Myocyte (in vitro differentiated cells): ENCODE results near the gene DICER1. TPM values are rescaled to one million over a fixed set of nuclear protein-coding genes. Genes with fewer than 3 reads are reported as not detected.
"Not testable (repeated sequence)": the region's sequence is repeated elsewhere in the genome, so short reads cannot be mapped to it uniquely, and the experiment has no call there.

Experiments used
- DNase-seq: peaks from one replicate; pipeline ENCODE4 v3.0.0-alpha.2; 2012; ENCODE audit warnings: low read depth
- total RNA-seq: library from RNA; depleted of rRNA; stranded (reverse); fragments of >200 nt; gene quantifications from 2 replicates; pipeline ENCODE4 v1.2.3, GENCODE V29; 2014

Gene DICER1
- total RNA-seq, 1 donor from 2014 or later, result 47.6 TPM

GRCh38 chr14:95151561-95151960, 5.8 kb downstream of the DICER1 start:
- DNase-seq, result no peak

- DNase-seq, result no peak
Measured at GRCh38 chr14:95150910-95151309, 6.4 kb downstream of the DICER1 start.

- DNase-seq, result no peak
Measured at GRCh38 chr14:95149441-95149840, 7.9 kb downstream of the DICER1 start.

GRCh38 chr14:95147597-95147996, 9.7 kb downstream of the DICER1 start:
- DNase-seq, result no peak

- no peak for DNase-seq
Measured at GRCh38 chr14:95146079-95146771, 11.1 kb downstream of the DICER1 start.

- DNase-seq, result no peak
Measured at GRCh38 chr14:95144849-95145248, 12.5 kb downstream of the DICER1 start.

GRCh38 chr14:95143808-95144620, 13.3 kb downstream of the DICER1 start:
- peak; percentile 27 for DNase-seq

- no peak for DNase-seq
Measured at GRCh38 chr14:95142208-95142607, 15.1 kb downstream of the DICER1 start.

GRCh38 chr14:95141684-95142083, 15.6 kb downstream of the DICER1 start:
- DNase-seq, result no peak

- DNase-seq, result no peak
Measured at GRCh38 chr14:95140060-95140858, 17.1 kb downstream of the DICER1 start.

GRCh38 chr14:95138876-95139275, 18.5 kb downstream of the DICER1 start:
- no peak for DNase-seq

- DNase-seq, result not testable (repeated sequence)
Measured at GRCh38 chr14:95138455-95138854, 18.9 kb downstream of the DICER1 start.

GRCh38 chr14:95137804-95138167, 19.5 kb downstream of the DICER1 start:
- no peak for DNase-seq

GRCh38 chr14:95137164-95137803, 20.0 kb downstream of the DICER1 start:
- no peak for DNase-seq

- DNase-seq, result no peak
Measured at GRCh38 chr14:95136631-95137030, 20.7 kb downstream of the DICER1 start.

GRCh38 chr14:95134304-95134933, 22.9 kb downstream of the DICER1 start:
- DNase-seq, result no peak

- DNase-seq, result no peak
Measured at GRCh38 chr14:95133282-95133681, 24.0 kb downstream of the DICER1 start.

- no peak for DNase-seq
Measured at GRCh38 chr14:95132760-95133159, 24.6 kb downstream of the DICER1 start.

GRCh38 chr14:95130549-95130948, 26.8 kb downstream of the DICER1 start:
- no peak for DNase-seq

GRCh38 chr14:95128140-95128539, 29.2 kb downstream of the DICER1 start:
- DNase-seq, result no peak

GRCh38 chr14:95127531-95127911, 29.8 kb downstream of the DICER1 start:
- DNase-seq, result no peak
